ENCODE data around the gene TGM2. TPM values are rescaled to one million over a fixed set of nuclear protein-coding genes. Genes with fewer than 3 reads are reported as not detected.
"Not testable (repeated sequence)": the region's sequence is repeated elsewhere in the genome, so short reads cannot be mapped to it uniquely, and the experiment has no call there.

Gene TGM2
- total RNA-seq, 2 experiments from 2014 or later, result 0.06 to 0.27 TPM

DNA sequence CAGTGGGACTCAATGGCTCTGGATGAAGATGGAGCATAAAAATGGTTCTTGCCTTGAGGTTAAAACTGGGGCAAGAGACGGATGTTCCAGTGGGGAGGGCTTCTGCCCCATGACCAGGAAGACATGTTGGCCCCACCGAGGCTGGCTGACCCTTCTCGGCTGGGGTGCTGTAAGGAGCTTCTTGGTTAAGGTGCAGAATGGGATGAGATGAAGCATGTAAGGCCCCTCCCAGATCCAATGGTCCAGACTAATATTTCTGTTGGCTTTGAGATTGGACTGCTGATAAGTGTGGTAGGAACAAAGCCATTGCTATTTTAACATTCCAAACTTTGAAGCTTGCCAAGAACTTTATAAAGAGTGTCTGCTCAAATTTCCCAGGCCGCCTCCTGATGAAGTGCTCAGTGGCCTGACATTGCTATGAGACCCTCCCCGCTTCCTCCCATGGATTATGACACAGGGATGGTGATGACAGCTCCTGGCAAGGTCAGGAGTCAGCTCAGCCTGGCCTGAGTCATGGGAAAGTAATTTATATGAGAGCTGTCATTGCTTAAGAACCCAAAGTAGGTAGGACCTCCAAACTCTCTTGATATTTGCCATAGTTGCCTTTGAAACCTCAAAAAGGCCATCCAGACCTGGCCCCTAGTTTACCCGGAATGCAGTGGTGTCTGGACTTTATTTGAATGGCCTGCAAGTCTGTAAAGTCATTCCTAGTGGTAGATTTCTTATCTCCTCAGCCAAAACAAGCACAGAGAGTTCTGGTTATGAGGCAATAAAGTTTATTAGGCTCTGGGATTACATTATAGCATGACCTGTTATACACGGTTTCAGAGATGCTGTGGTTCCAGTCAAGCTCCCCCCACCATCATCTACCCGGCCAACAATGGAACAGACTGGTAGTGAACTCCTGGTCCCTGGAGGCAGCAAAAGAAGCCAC lies 55.2 kb downstream of the TGM2 start:
- no peaks in the 10 kb centered on the region for H3K4me1 ChIP-seq (ENCODE audit: insufficient read depth, low read length)
- Mint-ChIP-seq H3K27me3 (no peaks in the 10 kb centered on the region), H3K27ac (no peak overlapping the region), H3K9me3 (no peaks in the 10 kb centered on the region), H3K4me3 (no peak overlapping the region), H3K36me3 (ENCODE audit: low read depth) (no peaks in the 10 kb centered on the region), H3K4me1 (ENCODE audit: low read depth) (no peaks in the 10 kb centered on the region)
- no peaks in the 10 kb centered on the region for H3K9me3 ChIP-seq (ENCODE audit: control insufficient read depth in 1 of 2, insufficient read depth in 1 of 2, low read length in 2 of 2)
- DNase-seq, result peak in 2 of 14 experiments; percentile 9 to 31
- CTCF ChIA-PET, result interaction anchor here (1.6 kb wide), 1 partner anchor 9 kb away, joined by 3 read pairs; no protein-coding TSS in a partner anchor
- no peak overlapping the region for H3K4me3 ChIP-seq (ENCODE audit: low read length)
- TF ChIP-seq, protein P1, sequence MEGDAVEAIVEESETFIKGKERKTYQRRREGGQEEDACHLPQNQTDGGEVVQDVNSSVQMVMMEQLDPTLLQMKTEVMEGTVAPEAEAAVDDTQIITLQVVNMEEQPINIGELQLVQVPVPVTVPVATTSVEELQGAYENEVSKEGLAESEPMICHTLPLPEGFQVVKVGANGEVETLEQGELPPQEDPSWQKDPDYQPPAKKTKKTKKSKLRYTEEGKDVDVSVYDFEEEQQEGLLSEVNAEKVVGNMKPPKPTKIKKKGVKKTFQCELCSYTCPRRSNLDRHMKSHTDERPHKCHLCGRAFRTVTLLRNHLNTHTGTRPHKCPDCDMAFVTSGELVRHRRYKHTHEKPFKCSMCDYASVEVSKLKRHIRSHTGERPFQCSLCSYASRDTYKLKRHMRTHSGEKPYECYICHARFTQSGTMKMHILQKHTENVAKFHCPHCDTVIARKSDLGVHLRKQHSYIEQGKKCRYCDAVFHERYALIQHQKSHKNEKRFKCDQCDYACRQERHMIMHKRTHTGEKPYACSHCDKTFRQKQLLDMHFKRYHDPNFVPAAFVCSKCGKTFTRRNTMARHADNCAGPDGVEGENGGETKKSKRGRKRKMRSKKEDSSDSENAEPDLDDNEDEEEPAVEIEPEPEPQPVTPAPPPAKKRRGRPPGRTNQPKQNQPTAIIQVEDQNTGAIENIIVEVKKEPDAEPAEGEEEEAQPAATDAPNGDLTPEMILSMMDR (IDR thresholded peaks at IDR 0.05), result no peak
- no peaks in the 10 kb centered on the region for H3K27me3 ChIP-seq (ENCODE audit: control insufficient read depth in 1 of 2, insufficient read depth in 2 of 2, low read length in 2 of 2)
- no peak overlapping the region for H3K27ac ChIP-seq (ENCODE audit: low read depth in 1 of 2, low read length in 2 of 2)
- POLR2A ChIA-PET, result no interaction called here
- no peak for ATAC-seq (ENCODE audit: poor library complexity)
- H3K36me3 ChIP-seq (ENCODE audit: insufficient read depth, low read length), result no peaks in the 10 kb centered on the region
- intact Hi-C loops (cut with DNase I, micrococcal nuclease), result no loop called here

- Mint-ChIP-seq H3K9me3 (no peaks in the 10 kb centered on the region), H3K27me3 (no peaks in the 10 kb centered on the region), H3K27ac (no peak overlapping the region), H3K4me1 (ENCODE audit: low read depth) (no peaks in the 10 kb centered on the region), H3K4me3 (no peak overlapping the region), H3K36me3 (ENCODE audit: low read depth) (no peaks in the 10 kb centered on the region)
- intact Hi-C loops (cut with DNase I, micrococcal nuclease), result no loop called here
- TF ChIP-seq, protein P1 (IDR thresholded peaks at IDR 0.05), result no peak
- ChIA-PET POLR2A (no interaction called here), CTCF (interaction anchor here (1.6 kb wide), 1 partner anchor 8 kb away, joined by 3 read pairs; no protein-coding TSS in a partner anchor)
- DNase-seq (no peak), ATAC-seq (ENCODE audit: poor library complexity) (no peak)
- H3K4me3 ChIP-seq (ENCODE audit: low read length), result no peak overlapping the region
- no peaks in the 10 kb centered on the region for H3K27me3 ChIP-seq (ENCODE audit: control insufficient read depth in 1 of 2, insufficient read depth in 2 of 2, low read length in 2 of 2)
- H3K36me3 ChIP-seq (ENCODE audit: insufficient read depth, low read length), result no peaks in the 10 kb centered on the region
- no peaks in the 10 kb centered on the region for H3K4me1 ChIP-seq (ENCODE audit: insufficient read depth, low read length)
- H3K9me3 ChIP-seq (ENCODE audit: control insufficient read depth in 1 of 2, insufficient read depth in 1 of 2, low read length in 2 of 2), result no peaks in the 10 kb centered on the region
- no peak overlapping the region for H3K27ac ChIP-seq (ENCODE audit: low read depth in 1 of 2, low read length in 2 of 2)
These were observed 56.0 kb downstream of the TGM2 start for GRCh38 chr20:38108986-38109541.

- no peaks in the 10 kb centered on the region for H3K36me3 ChIP-seq (ENCODE audit: insufficient read depth, low read length)
- H3K27ac Mint-ChIP-seq, result no peak overlapping the region
- intact Hi-C loops (cut with DNase I, micrococcal nuclease), result no loop called here
These were observed 56.6 kb downstream of the TGM2 start for GRCh38 chr20:38108438-38108985.

GRCh38 chr20:38107916-38108315 lies 57.2 kb downstream of the TGM2 start:
- H3K4me3 ChIP-seq (ENCODE audit: low read length); DNase-seq; H3K27me3 ChIP-seq (ENCODE audit: control insufficient read depth in 1 of 2, insufficient read depth in 2 of 2, low read length in 2 of 2); H3K4me1 ChIP-seq (ENCODE audit: insufficient read depth, low read length); H3K27ac Mint-ChIP-seq; H3K36me3 Mint-ChIP-seq (ENCODE audit: low read depth); CTCF ChIA-PET; H3K36me3 ChIP-seq (ENCODE audit: insufficient read depth, low read length); POLR2A ChIA-PET; H3K9me3 Mint-ChIP-seq; H3K27ac ChIP-seq (ENCODE audit: low read depth in 1 of 2, low read length in 2 of 2); H3K4me1 Mint-ChIP-seq (ENCODE audit: low read depth); H3K4me3 Mint-ChIP-seq; H3K9me3 ChIP-seq (ENCODE audit: control insufficient read depth in 1 of 2, insufficient read depth in 1 of 2, low read length in 2 of 2); intact Hi-C loops (cut with DNase I, micrococcal nuclease); ATAC-seq (ENCODE audit: poor library complexity); H3K27me3 Mint-ChIP-seq: not testable (repeated sequence)

More at GRCh38 chr20:38108438-38108985, 56.6 kb downstream of the TGM2 start:
- DNase-seq, result no peak
- no peaks in the 10 kb centered on the region for H3K4me1 ChIP-seq (ENCODE audit: insufficient read depth, low read length)
- POLR2A ChIA-PET, result no interaction called here
- Mint-ChIP-seq H3K4me1 (ENCODE audit: low read depth) (no peaks in the 10 kb centered on the region), H3K27me3 (no peaks in the 10 kb centered on the region), H3K4me3 (no peak overlapping the region), H3K36me3 (ENCODE audit: low read depth) (no peaks in the 10 kb centered on the region), H3K9me3 (no peaks in the 10 kb centered on the region)
- ATAC-seq (ENCODE audit: poor library complexity), result no peak
- TF ChIP-seq, protein P1 (IDR thresholded peaks at IDR 0.05), result no peak
- H3K9me3 ChIP-seq (ENCODE audit: control insufficient read depth in 1 of 2, insufficient read depth in 1 of 2, low read length in 2 of 2), result no peaks in the 10 kb centered on the region
- H3K4me3 ChIP-seq (ENCODE audit: low read length), result no peak overlapping the region
- no peaks in the 10 kb centered on the region for H3K27me3 ChIP-seq (ENCODE audit: control insufficient read depth in 1 of 2, insufficient read depth in 2 of 2, low read length in 2 of 2)
- H3K27ac ChIP-seq (ENCODE audit: low read depth in 1 of 2, low read length in 2 of 2), result no peak overlapping the region
- CTCF ChIA-PET, result interaction anchor here (1.6 kb wide), 1 partner anchor 8 kb away, joined by 3 read pairs; no protein-coding TSS in a partner anchor

DNA sequence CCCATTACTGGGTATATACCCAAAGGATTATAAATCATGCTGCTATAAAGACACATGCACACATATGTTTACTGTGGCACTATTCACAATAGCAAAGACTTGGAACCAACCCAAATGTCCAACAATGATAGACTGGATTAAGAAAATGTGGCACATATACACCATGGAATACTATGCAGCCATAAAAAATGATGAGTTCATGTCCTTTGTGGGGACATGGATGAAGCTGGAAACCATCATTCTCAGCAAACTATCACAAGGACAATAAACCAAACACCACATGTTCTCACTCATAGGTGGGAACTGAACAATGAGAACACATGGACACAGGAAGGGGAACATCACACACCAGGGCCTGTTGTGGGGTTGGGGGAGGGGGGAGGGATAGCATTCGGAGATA lies 57.7 kb downstream of the TGM2 start:
- ATAC-seq (ENCODE audit: poor library complexity); H3K4me1 ChIP-seq (ENCODE audit: insufficient read depth, low read length); H3K9me3 Mint-ChIP-seq; H3K27me3 ChIP-seq (ENCODE audit: control insufficient read depth in 1 of 2, insufficient read depth in 2 of 2, low read length in 2 of 2); H3K36me3 Mint-ChIP-seq (ENCODE audit: low read depth); H3K4me3 ChIP-seq (ENCODE audit: low read length); H3K27me3 Mint-ChIP-seq; DNase-seq; intact Hi-C loops (cut with DNase I, micrococcal nuclease); H3K36me3 ChIP-seq (ENCODE audit: insufficient read depth, low read length); H3K27ac Mint-ChIP-seq; CTCF ChIA-PET; H3K4me3 Mint-ChIP-seq; POLR2A ChIA-PET; H3K9me3 ChIP-seq (ENCODE audit: control insufficient read depth in 1 of 2, insufficient read depth in 1 of 2, low read length in 2 of 2); H3K27ac ChIP-seq (ENCODE audit: low read depth in 1 of 2, low read length in 2 of 2); H3K4me1 Mint-ChIP-seq (ENCODE audit: low read depth): not testable (repeated sequence)

Data from CD4-positive, alpha-beta T cell (primary cell).